GM12878 (cell line): Measurements from ENCODE around the gene CS. TPM values are rescaled to one million over a fixed set of nuclear protein-coding genes. Genes with fewer than 3 reads are reported as not detected.

ENCODE experiments used
- ASH2L ChIP-seq: fragments of 300-600, 200-600 bp; sonication (generic); IDR thresholded peaks from 2 replicates; pipeline ENCODE4 v1.6.1; 2017; ENCODE audit warnings: low read depth, mild to moderate bottlenecking, borderline replicate concordance
- ATF7 ChIP-seq: fragments of 450-650 bp; IDR thresholded peaks from 2 replicates; pipeline ENCODE4 v1.6.1; 2016; ENCODE audit warnings: low read depth, mild to moderate bottlenecking
- BACH1 ChIP-seq: fragments of 450-650 bp; IDR thresholded peaks from 2 replicates; pipeline ENCODE4 v1.6.1; 2017; ENCODE audit warnings: mild to moderate bottlenecking, borderline replicate concordance
- BRCA1 ChIP-seq: IDR thresholded peaks from 2 replicates; pipeline ENCODE4 v1.6.1; 2011; ENCODE audit warnings: low read depth, low read length, improper control_type of control experiment
- CHD4 ChIP-seq: fragments of 200-600 bp; sonication (generic); IDR thresholded peaks from 2 replicates; pipeline ENCODE4 v1.6.1; 2016; ENCODE audit warnings: mild to moderate bottlenecking
- DPF2 ChIP-seq: fragments of 450-650 bp; IDR thresholded peaks from 2 replicates; pipeline ENCODE4 v1.6.1; 2017; ENCODE audit warnings: mild to moderate bottlenecking
- EGR1 ChIP-seq, 2 experiments: IDR thresholded peaks; 1 replicate in 1 of 2; 2 replicates in 1 of 2; pipeline ENCODE4 v1.6.1; 2011 to 2012; ENCODE audit warnings: low read depth in 2 of 2, low read length in 2 of 2, borderline replicate concordance in 1 of 2, mild to moderate bottlenecking in 1 of 2, moderate library complexity in 1 of 2
- HDAC2 ChIP-seq: fragments of 200-600 bp; sonication (generic); IDR thresholded peaks from 2 replicates; pipeline ENCODE4 v1.6.1; 2017
- HDGF ChIP-seq: fragments of 450-650 bp; IDR thresholded peaks from 2 replicates; pipeline ENCODE4 v1.6.1; 2016; ENCODE audit warnings: antibody characterized with exemption
- IKZF1 ChIP-seq: fragments of 450-650 bp; conservative IDR thresholded peaks from 2 replicates; pipeline ENCODE4 v1.6.1; 2017; ENCODE audit warnings: antibody characterized with exemption, mild to moderate bottlenecking
- KDM1A ChIP-seq: fragments of 200-600 bp; sonication (generic); IDR thresholded peaks from 2 replicates; pipeline ENCODE4 v1.6.1; 2016; ENCODE audit warnings: borderline replicate concordance
- NFYB ChIP-seq: IDR thresholded peaks from 2 replicates; pipeline ENCODE4 v1.6.1; 2011; ENCODE audit warnings: low read depth, mild to moderate bottlenecking, low read length, improper control_type of control experiment, moderate library complexity; ENCODE audit not compliant: insufficient read depth
- NR2F1 ChIP-seq: fragments of 450-650 bp; conservative IDR thresholded peaks from 2 replicates; pipeline ENCODE4 v1.6.1; 2017; ENCODE audit warnings: mild to moderate bottlenecking
- PAX8 ChIP-seq: fragments of 450-650 bp; IDR thresholded peaks from 2 replicates; pipeline ENCODE4 v1.6.1; 2017; ENCODE audit warnings: mild to moderate bottlenecking, moderate library complexity
- POLR2AphosphoS5 ChIP-seq: IDR thresholded peaks from 2 replicates; pipeline ENCODE4 v1.6.1; 2011; ENCODE audit warnings: mild to moderate bottlenecking, low read length, inconsistent platforms
- RUNX3 ChIP-seq: IDR thresholded peaks from 2 replicates; pipeline ENCODE4 v1.6.1; 2012; ENCODE audit warnings: low read length, inconsistent platforms
- SMARCA5 ChIP-seq: fragments of 450-650 bp; IDR thresholded peaks from 2 replicates; pipeline ENCODE4 v1.6.1; 2017; ENCODE audit warnings: mild to moderate bottlenecking
- polyA plus RNA-seq, 11 experiments: library from polyadenylated mRNA; depleted of rRNA in 4 of 11; unstranded in 6 of 11; stranded (reverse) in 5 of 11; fragments of >200 nt; fragmentation: Nextera tagmentation in 4 of 11; fragmentation: Illumina TruSeq in 1 of 11; extraction: Ambion mirVana in 4 of 11; extraction: Trizol in 1 of 11; gene quantifications; 1 replicate in 1 of 11; 2 replicates in 10 of 11; pipeline versions ENCODE4 v1.2.1 to v1.2.3, GENCODE V29; 2011 to 2016; ENCODE audit warnings: inconsistent platforms in 2 of 11, missing spikeins in 2 of 11, low read depth in 1 of 11
- total RNA-seq, 4 experiments: library from RNA; depleted of rRNA in 3 of 4; stranded (reverse); fragments of >200 nt in 3 of 4; fragmentation: Illumina TruSeq in 1 of 4; extraction: Trizol in 1 of 4; gene quantifications; 2 replicates each; pipeline versions ENCODE4 v1.2.1 to v1.2.3, GENCODE V29; 2013 to 2021
- TF ChIP-seq, protein P1 (sequence below): fragments of 450-650 bp; IDR thresholded peaks from 2 replicates; pipeline ENCODE4 v1.6.1; 2016; ENCODE audit warnings: mild to moderate bottlenecking, moderate library complexity, borderline replicate concordance
- TF ChIP-seq, protein P2 (sequence below): fragments of 150-350 bp; IDR thresholded peaks from 2 replicates; pipeline ENCODE4 v1.6.1; 2016; ENCODE audit warnings: low read depth, low read length
- TF ChIP-seq, protein P3 (sequence below): fragments of 450-650 bp; IDR thresholded peaks from 2 replicates; pipeline ENCODE4 v1.6.1; 2014; ENCODE audit warnings: mild to moderate bottlenecking
- TF ChIP-seq, protein P4 (sequence below): IDR thresholded peaks from 2 replicates; pipeline ENCODE4 v1.6.1; 2011; ENCODE audit warnings: low read depth, mild to moderate bottlenecking, low read length, moderate library complexity, borderline replicate concordance; ENCODE audit errors: extremely low read depth
- TF ChIP-seq, protein P5 (sequence below): IDR thresholded peaks from 2 replicates; pipeline ENCODE4 v1.6.1; 2012; ENCODE audit warnings: low read depth, low read length, improper control_type of control experiment

The CS gene
- total and polyA plus RNA-seq, 10 of the 15 experiments (the other 5 are each of a cell fraction or from before 2014, with no cell fraction given) = 64.9 to 276 (median 139) TPM

DNA sequence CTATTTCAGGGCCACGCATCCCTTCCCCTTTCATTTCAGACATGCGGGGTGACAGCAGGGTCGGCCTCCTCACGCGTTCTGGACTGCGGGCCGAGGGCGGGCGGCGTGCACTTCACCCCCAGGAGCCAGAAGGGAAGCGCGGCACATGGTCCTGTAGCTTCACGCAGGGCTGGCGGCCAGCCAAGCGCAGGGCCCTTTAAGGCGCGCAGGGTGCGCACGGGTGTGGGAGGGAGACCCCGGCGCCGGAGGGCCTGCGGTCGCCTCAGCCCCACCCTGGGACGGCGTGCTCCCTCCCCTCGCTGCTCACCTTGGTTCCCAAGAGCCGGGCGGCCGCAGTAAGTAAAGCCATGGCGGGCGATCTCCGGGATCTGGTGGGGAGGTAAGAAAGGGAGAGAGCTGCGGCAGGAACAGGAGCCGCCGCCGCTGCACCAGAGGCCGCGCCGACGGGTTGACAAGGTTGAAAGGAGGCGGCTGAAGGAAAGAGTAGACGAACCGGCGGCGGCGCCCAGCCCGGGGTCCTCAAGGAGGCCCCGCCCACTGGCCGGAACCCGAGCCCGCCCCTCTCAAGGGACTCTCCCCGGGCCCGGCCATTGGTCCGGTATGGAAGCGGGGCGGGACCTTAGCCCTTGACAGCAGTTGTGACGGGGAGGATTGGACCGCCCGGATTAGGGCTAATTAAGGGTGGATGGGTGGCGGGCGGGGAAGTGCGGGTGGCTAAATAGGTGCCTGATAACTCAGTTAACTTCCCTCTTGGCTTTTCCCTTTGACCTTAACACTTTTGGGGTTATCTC is at the start of gene CS (continued):
- TF ChIP-seq, protein P1, sequence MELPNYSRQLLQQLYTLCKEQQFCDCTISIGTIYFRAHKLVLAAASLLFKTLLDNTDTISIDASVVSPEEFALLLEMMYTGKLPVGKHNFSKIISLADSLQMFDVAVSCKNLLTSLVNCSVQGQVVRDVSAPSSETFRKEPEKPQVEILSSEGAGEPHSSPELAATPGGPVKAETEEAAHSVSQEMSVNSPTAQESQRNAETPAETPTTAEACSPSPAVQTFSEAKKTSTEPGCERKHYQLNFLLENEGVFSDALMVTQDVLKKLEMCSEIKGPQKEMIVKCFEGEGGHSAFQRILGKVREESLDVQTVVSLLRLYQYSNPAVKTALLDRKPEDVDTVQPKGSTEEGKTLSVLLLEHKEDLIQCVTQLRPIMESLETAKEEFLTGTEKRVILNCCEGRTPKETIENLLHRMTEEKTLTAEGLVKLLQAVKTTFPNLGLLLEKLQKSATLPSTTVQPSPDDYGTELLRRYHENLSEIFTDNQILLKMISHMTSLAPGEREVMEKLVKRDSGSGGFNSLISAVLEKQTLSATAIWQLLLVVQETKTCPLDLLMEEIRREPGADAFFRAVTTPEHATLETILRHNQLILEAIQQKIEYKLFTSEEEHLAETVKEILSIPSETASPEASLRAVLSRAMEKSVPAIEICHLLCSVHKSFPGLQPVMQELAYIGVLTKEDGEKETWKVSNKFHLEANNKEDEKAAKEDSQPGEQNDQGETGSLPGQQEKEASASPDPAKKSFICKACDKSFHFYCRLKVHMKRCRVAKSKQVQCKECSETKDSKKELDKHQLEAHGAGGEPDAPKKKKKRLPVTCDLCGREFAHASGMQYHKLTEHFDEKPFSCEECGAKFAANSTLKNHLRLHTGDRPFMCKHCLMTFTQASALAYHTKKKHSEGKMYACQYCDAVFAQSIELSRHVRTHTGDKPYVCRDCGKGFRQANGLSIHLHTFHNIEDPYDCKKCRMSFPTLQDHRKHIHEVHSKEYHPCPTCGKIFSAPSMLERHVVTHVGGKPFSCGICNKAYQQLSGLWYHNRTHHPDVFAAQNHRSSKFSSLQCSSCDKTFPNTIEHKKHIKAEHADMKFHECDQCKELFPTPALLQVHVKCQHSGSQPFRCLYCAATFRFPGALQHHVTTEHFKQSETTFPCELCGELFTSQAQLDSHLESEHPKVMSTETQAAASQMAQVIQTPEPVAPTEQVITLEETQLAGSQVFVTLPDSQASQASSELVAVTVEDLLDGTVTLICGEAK = no peak
- no peak for TF ChIP-seq CHD4
- peak; percentile 76 for TF ChIP-seq IKZF1
- TF ChIP-seq SMARCA5 = no peak
- peak; percentile 77; the same call in 1 of the 2 replicates for TF ChIP-seq DPF2
- TF ChIP-seq, protein P2, sequence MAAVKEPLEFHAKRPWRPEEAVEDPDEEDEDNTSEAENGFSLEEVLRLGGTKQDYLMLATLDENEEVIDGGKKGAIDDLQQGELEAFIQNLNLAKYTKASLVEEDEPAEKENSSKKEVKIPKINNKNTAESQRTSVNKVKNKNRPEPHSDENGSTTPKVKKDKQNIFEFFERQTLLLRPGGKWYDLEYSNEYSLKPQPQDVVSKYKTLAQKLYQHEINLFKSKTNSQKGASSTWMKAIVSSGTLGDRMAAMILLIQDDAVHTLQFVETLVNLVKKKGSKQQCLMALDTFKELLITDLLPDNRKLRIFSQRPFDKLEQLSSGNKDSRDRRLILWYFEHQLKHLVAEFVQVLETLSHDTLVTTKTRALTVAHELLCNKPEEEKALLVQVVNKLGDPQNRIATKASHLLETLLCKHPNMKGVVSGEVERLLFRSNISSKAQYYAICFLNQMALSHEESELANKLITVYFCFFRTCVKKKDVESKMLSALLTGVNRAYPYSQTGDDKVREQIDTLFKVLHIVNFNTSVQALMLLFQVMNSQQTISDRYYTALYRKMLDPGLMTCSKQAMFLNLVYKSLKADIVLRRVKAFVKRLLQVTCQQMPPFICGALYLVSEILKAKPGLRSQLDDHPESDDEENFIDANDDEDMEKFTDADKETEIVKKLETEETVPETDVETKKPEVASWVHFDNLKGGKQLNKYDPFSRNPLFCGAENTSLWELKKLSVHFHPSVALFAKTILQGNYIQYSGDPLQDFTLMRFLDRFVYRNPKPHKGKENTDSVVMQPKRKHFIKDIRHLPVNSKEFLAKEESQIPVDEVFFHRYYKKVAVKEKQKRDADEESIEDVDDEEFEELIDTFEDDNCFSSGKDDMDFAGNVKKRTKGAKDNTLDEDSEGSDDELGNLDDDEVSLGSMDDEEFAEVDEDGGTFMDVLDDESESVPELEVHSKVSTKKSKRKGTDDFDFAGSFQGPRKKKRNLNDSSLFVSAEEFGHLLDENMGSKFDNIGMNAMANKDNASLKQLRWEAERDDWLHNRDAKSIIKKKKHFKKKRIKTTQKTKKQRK = peak; percentile 43; the same call in 1 of the 2 replicates
- peak in 1 of 2 experiments; percentile 61; a peak in 2 of 3 replicates for TF ChIP-seq EGR1 (IDR thresholded peaks at IDR 0.05; ENCODE audit: borderline replicate concordance in 1 of 2, low read depth in 2 of 2, low read length in 2 of 2)
- TF ChIP-seq HDGF = peak; percentile 41; the same call in 1 of the 2 replicates
- TF ChIP-seq, protein P3, sequence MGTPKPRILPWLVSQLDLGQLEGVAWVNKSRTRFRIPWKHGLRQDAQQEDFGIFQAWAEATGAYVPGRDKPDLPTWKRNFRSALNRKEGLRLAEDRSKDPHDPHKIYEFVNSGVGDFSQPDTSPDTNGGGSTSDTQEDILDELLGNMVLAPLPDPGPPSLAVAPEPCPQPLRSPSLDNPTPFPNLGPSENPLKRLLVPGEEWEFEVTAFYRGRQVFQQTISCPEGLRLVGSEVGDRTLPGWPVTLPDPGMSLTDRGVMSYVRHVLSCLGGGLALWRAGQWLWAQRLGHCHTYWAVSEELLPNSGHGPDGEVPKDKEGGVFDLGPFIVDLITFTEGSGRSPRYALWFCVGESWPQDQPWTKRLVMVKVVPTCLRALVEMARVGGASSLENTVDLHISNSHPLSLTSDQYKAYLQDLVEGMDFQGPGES = peak; percentile 69; the same call in 1 of the 2 replicates
- no peak for TF ChIP-seq KDM1A
- 0 out of 2 replicates have a peak, but pooled peaks have one; percentile 42 for TF ChIP-seq BACH1
- no peak for TF ChIP-seq ASH2L
- no peak for TF ChIP-seq BRCA1
- peak; percentile 54 for TF ChIP-seq NR2F1
- TF ChIP-seq PAX8 = no peak
- TF ChIP-seq NFYB = peak; percentile 87
- TF ChIP-seq HDAC2 = no peak
- TF ChIP-seq, protein P4, sequence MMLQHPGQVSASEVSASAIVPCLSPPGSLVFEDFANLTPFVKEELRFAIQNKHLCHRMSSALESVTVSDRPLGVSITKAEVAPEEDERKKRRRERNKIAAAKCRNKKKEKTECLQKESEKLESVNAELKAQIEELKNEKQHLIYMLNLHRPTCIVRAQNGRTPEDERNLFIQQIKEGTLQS = no peak
- TF ChIP-seq POLR2AphosphoS5 = peak; percentile 75
- TF ChIP-seq, protein P5, sequence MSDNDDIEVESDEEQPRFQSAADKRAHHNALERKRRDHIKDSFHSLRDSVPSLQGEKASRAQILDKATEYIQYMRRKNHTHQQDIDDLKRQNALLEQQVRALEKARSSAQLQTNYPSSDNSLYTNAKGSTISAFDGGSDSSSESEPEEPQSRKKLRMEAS = peak; percentile 66
- peak; percentile 77 for TF ChIP-seq RUNX3
- no peak for TF ChIP-seq ATF7
